Hematopoietic multipotent progenitor cell treated with erythropoietin and hydrocortisone succinate and interleukin-3 and kit ligand, for 6 days (in vitro differentiated cells): ENCODE data around the gene CCDC85C.

Experiments used
- DNase-seq: peaks from one replicate; pipeline ENCODE4 v3.0.0-alpha.2; 2015

CCDC85C gene

GRCh38 chr14:99587460-99588278 lies 16.3 kb downstream of the CCDC85C start:
- DNase-seq: no peak

- DNase-seq: no peak
Observed at GRCh38 chr14:99586761-99587459, 17.1 kb downstream of the CCDC85C start.

DNA sequence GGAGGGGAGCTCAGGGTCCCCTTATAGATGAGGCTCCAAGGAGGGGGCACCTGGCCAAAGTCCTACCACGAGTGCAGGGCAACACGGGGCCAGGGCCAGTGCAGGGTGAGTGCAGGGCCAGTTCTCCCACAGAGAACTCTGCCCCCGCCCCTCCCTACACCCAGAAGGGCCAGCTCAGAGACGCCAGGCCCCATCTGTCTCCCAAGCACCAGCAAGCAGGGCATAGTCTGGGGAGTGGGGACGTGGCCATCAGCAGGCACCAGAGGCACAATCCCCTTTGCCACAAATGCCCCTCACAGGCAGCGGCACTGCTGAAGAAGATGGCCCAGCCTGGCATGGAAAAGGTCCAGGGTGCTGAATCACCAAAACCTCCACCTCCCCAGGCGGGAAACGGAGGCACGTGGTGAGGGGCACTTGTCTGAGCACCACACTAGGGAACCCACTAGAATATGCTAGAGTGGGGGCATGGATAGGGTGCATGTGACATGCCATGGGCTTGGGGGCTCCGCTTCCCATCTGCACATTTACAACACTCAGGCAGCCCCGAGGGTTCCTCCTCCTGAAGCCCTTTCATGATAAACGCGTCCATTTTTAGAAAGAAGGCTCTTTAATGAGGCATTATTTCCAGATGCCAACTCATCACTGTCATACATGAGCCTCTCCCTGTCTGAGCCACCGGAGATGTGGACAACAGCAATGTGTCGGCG lies 17.8 kb downstream of the CCDC85C start:
- DNase-seq: no peak

DNA sequence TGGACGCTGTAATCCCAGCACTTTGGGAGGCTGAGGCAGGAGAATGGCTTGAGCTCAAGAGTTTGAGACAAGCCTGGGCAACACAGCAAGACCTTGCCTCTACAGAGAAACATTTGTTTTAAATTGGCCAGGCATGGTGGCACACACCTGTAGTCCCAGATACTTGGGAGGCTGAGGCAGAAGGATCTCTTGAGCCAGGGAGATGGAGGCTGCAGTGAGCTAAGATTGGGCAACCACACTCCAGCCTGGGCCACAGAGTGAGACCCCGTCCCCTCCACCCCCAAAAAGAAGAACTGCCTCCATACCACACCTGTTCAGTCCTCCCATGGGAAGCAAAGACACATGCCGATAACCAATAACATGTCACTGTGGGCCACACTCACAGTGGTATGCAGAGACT lies 19.2 kb downstream of the CCDC85C start:
- DNase-seq: no peak

GRCh38 chr14:99581938-99582337 lies 22.1 kb downstream of the CCDC85C start:
- DNase-seq: no peak

- DNase-seq: no peak
Observed at GRCh38 chr14:99581374-99581773, 22.6 kb downstream of the CCDC85C start.

- no peak for DNase-seq
Observed at GRCh38 chr14:99579903-99580571, 24.0 kb downstream of the CCDC85C start.

GRCh38 chr14:99579120-99579836 lies 24.7 kb downstream of the CCDC85C start:
- DNase-seq: no peak

DNA sequence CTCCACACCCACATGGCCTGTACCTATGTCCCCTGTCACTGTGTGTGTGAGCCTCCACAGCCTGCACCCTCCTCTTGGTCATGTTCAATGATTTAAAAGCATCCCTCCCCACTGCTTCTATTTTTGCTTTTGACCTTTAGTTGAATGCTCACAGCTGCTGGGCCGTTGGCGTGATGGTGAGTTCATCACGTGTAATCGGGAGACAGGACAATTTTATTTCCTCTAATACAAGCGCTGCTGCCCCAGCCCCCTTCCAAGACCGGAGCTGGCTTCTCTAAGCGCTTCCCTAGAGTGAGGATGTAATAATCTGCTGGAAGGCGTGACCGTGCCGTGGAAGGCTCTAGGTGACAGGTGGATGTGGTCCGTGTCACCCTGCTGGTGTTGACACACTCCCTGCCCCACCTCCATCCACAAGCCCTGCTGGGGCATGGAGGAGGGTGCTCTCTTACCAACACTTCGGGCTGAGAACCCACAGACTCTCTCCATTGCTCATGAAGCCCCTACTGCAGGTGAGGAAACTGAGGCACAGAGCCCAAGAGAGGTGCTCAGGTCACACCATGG lies 25.4 kb downstream of the CCDC85C start:
- DNase-seq: no peak

DNA sequence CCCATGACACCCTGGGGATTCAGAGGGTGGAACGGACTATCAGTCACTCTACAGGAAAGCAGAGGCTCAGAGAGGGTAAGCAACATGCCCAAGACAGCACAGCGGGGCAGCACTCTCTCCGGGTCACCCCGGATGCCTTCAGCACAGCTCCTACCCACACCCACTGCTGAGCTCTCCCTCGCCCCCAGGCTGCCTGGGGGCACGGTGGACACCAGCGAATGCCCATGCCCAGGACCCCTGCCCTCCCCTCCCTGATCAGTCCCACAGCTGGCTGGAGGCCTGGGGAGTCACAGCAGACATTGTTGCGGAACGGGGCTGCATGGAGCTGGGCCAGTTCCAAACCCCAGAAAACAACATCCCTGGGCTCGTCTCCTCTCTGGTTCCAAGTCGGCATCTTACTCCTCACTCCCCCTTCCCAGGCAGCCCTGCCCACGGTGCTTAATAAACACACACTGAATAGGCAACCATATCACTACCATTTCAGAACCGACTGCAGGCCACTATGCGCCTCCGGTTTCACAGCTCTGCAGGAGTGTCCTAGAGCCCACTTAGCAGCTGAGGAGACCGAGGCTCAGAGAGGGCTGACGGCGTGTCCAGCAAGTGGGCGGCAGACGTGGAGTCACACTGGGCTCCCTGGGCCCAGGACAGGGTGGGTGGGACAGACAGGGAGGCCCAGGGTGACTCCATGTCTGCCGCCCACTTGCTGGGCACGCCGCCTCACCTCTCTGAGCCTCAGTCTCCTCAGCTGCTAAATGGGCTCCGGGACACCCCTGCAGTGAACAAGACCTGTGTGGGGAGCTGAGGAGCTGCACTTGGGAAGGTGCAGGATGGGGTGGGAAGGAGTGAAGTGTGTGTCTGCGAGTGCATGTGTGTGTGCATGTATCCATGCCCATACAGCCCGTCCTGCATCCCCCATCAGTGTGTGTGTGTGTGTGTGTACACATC lies 27.0 kb downstream of the CCDC85C start:
- DNase-seq: no peak

DNA sequence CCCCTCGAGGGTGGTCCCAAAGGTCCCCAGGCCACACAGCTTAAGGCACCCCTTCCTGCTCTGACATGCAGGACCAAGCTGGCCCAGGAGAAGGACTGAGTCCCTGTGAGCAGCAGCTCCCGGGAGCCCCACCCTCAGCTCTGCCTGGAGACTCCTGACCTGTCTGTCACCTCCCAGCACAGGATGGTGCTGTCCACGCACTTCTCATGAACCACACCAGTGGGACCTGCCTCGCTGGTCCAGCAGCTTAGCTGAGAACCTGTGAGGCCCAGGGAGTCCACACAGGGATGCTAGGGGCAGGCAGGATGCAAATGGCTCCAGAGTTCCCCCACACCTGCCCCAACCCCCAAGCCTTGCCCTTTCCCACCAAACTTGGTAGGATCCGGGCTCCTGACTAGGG lies 27.7 kb downstream of the CCDC85C start:
- DNase-seq: no peak

DNA sequence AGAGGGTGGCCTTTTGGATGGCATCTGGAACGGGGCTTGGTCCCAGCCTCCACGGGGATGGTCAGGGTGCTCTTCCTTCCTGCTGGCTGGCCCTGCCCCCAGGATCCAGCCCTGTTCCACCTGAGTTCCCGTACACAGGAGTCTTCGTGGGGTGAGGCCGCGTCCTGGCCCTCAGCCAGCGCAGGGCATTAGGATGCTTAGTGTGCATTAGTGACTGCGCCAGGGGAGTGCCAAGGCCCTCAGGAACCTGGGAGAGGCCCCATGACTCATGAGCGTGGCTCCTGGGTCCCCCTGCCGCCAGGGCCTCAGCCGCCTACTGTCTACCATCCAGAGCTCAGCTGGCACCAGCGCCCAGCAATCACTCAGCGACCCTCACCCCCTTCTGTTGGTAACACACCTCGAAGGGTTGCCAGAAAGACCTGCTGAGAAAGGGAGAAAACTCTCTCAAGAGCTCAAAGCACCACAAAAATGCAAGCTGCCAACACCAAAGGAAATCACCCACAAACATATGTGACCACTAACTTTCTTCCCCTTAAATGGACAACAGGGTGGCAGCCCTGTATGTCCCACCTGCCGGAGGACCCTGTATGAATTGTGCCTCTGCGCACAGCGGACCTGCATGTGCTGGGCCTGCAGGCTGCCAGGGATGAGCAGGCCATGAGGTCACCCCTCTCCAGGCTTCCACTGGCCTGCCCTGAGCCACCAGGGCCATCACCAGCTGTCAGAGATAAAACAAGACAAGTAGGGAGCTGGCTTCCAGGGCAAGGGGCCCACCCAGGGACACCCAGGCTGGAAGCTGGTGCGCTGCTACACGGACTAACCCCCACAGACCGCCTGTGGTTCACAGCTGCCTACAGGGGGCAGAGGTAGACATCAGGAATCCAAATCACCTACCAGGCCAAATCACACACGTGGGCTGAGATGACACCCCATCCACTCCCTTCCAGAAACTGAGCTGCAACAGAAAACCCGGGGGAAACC lies 28.7 kb downstream of the CCDC85C start:
- DNase-seq: peak; percentile 38

- DNase-seq: no peak
Observed at GRCh38 chr14:99574099-99574880, 29.7 kb downstream of the CCDC85C start.

DNA sequence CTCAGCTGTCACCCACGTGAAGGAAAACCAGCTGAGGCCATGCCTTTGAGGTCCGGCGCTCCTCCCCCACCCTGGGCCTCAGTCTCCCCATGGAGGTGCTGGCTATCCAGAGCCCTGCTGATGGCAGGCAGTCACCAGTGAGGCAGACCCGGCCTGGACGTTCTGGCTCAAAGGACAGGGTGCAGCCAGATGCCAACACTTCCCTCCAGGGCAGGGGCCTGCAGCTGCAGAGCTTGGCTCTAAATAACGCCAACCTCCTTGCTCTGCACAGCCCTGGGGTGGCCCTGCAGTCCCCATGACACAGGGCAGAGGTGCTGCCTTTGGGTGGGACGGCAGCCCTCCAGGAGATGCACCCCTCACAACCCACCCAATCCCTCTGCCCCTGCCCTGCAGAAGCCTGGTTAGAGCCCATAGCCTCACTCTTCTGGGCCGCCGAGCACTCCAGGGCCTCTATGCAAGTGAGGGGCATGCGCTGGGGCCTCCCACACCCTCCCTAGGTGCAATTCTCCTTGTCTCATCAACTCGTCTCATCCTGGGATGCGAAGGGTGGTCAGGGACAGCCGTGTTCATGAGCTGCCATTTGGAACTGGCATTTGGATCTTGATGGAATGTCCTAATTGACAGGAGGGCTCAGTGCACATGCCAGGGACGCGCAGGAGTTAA lies 30.4 kb downstream of the CCDC85C start:
- DNase-seq: no peak

GRCh38 chr14:99573000-99573330 lies 31.0 kb downstream of the CCDC85C start:
- DNase-seq: no peak

- no peak for DNase-seq
Observed at GRCh38 chr14:99572173-99572999, 31.6 kb downstream of the CCDC85C start.

GRCh38 chr14:99571303-99571986 lies 32.6 kb downstream of the CCDC85C start:
- DNase-seq: no peak
